ENCODE data around the gene PMM2.
"Not testable (repeated sequence)": the region's sequence is repeated elsewhere in the genome, so short reads cannot be mapped to it uniquely, and the experiment has no call there.

Gene PMM2

DNA sequence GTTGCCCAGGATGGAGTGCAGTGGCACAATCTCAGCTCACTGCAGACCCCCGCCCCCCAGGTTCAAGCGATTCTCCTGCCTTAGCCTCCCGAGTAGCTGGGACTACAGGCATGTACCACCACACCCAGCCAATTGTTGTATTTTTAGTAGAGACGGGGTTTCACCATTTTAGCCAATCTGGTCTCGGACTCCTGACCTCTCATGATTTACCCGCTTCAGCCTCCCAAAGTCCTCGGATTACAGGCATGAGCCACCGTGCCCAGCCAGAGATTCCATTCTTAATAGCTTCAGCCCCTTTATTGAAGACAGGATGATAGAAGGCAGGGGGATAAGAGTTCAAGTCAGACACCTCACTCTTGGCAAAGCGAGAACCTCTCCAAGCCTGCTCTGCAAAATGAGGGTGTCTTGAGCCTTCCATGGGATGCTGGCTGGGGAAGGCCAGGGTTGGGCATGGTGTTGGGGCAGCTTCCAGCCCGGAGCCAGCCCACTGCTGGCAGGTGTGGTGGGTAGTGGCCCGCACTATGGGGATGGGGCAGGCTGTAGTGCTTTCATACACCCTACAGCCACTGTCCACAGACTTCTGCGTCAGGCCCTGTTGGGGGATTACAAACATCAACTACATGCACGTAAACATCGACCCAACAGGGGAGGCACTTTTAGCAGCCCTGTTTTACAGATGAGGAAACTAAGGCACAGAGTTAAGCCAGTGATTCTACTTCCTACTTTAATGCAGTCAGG lies 67.7 kb downstream of the PMM2 start:
- DNase-seq: no peak

DNA sequence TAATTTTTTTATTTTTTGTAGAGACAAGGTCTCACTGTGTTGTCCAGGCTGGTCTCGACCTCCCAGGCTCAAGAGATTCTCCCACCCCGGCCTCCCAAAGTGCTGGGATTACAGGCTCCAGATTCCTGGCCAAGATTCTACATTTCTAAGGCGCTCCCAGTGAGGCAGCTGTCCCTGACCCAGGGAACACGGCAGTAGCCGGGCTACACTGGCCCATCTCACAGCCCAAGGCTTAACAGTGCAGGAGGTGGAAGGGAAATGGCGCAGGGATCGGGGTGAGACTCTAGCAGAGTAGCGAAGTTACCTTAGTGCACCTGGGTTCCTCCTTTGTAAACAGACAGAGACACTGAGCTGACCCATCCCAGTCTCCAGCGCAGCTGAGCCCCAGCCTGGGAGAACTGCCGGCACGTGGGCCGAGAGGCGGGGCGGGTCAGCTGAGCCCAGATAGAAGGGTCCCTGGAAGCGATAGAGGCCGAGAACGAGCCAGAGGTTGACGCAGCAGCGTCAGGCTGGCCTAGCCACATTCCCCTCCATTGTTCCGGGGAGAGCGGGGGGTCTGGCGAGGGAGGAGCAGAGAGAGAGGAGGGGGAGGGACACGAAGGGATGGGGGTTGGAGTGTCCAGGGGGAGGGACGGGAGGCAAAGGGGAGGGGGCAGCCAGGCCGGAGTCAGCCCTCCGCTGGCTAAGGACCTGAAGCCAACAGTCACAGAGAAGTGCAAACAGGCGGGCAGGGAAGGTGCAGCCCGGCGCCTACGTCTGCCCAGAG lies 68.7 kb downstream of the PMM2 start:
- peak in 42 of 58 donors; percentile 13 to 81 (median 48) for DNase-seq

- DNase-seq: no peak
Observed at GRCh38 chr16:8866884-8867215, 69.2 kb downstream of the PMM2 start.

- DNase-seq: peak in 30 of 58 donors; percentile 7 to 60 (median 36)
Observed at GRCh38 chr16:8867216-8867931, 69.7 kb downstream of the PMM2 start.

DNA sequence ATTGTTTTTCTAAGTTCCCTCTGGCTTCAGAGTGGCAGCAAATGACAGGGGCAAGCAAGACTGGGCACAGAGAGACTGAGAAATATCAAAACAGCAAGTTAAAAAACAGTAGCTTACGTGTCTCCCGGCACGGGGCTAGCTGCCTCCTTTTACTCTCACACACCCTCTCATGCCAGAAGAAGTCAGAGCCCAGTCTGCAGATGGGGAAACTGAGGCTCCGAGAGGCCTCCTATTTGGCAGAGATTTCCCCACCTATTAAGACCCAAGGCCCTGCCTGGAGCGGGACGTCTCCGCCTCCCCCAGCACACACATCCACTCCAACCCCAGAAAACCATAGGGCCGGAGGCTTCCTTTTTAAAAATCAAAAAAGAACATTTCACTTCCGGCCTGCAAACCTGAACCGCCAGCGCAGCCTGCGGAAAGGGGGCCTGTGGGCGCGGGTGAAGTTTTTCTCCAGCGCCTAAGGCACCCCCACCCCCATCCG lies 70.3 kb downstream of the PMM2 start:
- peak in 3 of 58 donors; percentile 37 to 64 (median 43) for DNase-seq

- peak; percentile 18 to 93 (median 82) for DNase-seq
Observed at GRCh38 chr16:8868416-8869211, 71.0 kb downstream of the PMM2 start, which contains the start of gene CARHSP1. TSS of gene CARHSP1 (minus strand) at chr16:8869006. CDS start at chr16:8859328, 9,678 bp downstream.

DNA sequence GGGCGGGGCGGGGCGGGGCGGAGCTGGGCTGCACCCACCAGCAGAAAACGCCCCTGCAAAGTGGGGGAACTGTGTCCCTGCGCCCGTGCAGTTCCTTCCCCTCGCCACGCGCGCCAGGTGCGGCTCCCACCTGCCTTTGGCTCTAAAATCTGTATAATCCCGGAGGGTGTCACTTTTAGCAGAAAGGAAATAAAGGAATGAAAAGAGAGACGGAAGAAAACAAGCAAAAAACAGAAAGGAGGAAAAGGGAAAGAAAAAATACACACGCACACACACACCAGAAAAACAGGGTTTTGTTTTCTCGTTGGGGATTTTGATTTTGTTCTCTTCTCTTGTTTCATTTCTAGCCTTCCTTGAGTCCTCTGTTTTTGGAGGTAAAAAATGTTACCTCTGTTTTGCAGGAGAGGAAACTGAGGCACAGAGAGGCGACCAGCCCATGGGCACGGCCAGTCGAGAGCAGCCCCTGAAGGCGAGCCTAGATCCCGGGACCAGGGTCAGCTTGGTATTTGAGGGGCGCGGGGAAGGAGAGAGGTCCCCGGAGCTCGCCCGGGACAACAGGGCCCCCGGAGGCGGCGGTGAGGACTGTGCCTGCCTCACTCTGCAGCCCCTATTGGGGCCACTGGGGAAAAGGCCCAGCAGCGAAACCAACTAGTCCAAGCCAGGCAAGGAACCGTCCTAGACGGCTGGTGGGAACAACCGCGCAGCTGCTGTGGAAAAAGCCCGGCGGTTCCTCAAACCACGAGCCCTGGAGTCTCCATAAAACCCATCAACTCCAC lies 71.8 kb downstream of the PMM2 start:
- DNase-seq: no peak

DNA sequence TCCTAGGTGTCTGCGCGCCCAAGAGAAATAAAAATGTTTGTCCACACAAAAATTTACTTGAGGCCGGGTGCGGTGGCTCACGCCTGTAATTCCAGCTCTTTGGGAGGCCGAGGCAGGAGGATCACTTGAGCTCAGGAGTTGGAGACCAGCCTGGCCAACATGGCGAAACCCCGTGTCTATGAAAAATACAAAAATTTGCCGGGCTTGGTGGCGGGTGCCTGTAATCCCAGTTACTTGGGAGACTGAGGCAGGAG lies 72.3 kb downstream of the PMM2 start:
- not testable (repeated sequence) for DNase-seq

DNA sequence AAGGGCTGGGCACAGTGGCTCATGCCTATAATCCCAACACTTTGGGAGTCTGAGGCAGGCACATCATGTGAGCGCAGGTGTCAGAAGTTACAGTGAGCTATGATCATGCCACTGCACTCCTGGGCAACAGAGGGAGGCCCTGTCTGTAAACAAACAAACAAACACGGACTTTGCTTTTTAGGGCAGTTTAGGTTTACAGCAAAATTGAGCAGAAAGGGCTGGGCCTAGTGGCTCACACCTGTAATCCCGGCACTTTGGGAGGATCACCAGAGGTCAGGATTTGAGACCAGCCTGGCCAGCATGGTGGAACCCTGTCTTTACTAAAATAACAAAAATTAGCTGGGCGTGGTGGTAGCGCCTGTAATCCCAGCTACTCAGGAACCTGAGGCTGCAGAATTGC lies 74.4 kb downstream of the PMM2 start:
- DNase-seq: no peak

DNA sequence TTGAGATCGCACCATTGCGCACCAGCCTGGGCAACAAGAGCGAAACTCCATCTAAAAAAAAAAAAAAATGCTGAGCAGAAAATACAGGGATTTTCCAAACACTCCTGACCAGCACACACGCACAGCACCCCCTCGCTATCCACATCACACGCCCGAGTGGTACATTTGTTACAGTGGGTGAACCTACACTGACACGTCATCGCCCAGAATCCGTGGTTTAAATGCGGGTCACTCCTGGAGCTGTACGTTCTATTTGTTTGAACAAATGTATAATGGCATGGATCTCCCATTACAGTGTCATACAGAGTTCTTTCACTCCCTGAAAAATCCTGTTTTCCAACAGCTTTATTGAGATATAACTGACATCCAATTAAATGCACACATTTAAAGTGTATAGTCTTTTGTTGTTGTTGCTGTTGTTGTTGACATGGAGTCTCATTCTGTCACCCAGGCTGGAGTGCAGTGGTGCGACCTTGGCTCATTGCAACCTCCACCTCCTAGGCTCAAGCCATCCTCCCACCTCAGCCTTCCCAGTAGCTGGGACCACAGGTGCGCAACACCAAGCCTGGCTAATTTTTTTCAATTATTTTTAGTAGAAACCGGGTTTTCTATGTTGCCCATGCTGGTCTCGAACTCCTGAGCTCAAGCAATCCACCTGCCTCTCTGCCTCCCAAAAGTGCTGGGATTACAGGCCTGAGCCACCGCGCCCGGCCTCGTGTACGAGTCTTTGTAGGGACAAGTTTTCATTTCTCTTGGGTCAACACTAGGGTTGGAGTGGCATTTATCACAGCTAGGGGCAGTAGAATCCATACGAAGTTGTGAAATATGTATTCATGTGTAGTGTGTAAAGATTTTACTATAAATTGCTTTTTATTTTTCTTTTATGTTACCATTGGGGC lies 75.6 kb downstream of the PMM2 start:
- DNase-seq: no peak

- DNase-seq: not testable (repeated sequence)
Observed at GRCh38 chr16:8873866-8874195, 76.2 kb downstream of the PMM2 start.

- no peak for DNase-seq
Observed at GRCh38 chr16:8874388-8874787, 76.7 kb downstream of the PMM2 start.

GRCh38 chr16:8875317-8875716 lies 77.7 kb downstream of the PMM2 start:
- not testable (repeated sequence) for DNase-seq

DNA sequence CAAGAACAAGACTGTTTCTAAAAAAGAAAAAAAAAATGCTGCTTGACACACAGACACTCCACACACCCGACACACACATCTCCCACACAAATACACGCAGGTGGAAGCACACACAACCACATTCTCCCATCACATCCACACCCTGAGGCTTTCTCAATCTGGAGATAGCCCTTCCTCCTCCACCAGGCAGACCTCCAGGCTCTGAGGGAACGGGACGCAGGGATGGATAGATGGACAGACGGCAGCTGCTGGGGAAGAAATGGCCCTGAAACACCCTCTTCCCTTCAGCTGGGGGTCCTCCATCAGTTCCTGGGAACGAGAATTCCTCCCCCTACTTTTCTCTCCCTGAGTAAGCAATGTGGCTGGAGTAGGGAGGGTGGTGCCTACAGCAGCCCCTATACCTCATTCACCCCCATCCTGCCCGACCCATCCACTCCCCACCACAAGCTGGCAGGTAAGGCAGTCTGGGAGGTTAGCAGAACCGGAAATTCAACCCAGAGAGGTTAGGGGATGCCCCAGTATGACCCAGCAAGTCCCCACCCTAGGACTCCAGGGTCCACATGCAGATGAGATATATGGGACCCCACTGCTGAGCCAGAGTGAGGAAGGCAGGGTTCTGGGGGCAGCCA lies 80.4 kb downstream of the PMM2 start:
- DNase-seq: no peak

GRCh38 chr16:8878523-8878911 lies 80.9 kb downstream of the PMM2 start:
- no peak for DNase-seq

- no peak for DNase-seq
Observed at GRCh38 chr16:8880839-8881510, 83.3 kb downstream of the PMM2 start.

DNA sequence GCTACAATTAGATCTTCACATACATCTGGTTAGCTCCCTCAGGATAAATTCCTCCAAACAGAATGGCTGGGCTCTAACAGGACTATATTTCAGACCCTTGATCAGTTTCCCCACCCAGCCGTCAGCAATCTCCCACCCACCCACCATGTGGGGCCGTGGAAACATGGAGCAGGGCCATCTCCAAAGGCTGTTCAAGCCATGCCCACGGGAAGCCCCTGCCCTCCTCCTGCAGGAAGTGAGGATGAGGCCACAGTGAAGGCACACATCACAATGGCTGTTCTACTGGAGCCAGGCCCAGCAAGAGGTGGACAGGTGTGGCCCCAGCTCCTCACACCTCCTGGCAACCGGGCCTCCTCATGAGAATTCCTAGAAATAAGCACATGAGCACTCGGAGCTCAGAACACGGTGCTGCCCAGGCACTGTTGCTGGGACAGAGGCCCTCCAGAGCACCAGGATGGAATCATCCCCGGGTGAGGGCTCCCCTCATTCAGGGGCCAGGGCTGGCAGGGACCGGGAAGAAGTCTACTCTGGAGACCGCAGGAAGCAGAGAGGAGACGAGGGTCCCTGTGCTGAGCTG lies 84.5 kb downstream of the PMM2 start, which contains the start of gene LITAFD:
Gene LITAFD, plus strand, starts transcription at position 311 of the 577 bp plus-strand sequence. CDS start 2,005 bp downstream, outside the sequence.
- DNase-seq: no peak

All from anterior cingulate cortex (tissue), 58 donors.